ENCODE data around the gene GLB1L3. TPM values are rescaled to one million over a fixed set of nuclear protein-coding genes. Genes with fewer than 3 reads are reported as not detected.

GLB1L3 gene
- polyA plus RNA-seq, 1 donor (not counting 4 experiments of a cell fraction or from before 2014, with no cell fraction given): 3.0 TPM

DNA sequence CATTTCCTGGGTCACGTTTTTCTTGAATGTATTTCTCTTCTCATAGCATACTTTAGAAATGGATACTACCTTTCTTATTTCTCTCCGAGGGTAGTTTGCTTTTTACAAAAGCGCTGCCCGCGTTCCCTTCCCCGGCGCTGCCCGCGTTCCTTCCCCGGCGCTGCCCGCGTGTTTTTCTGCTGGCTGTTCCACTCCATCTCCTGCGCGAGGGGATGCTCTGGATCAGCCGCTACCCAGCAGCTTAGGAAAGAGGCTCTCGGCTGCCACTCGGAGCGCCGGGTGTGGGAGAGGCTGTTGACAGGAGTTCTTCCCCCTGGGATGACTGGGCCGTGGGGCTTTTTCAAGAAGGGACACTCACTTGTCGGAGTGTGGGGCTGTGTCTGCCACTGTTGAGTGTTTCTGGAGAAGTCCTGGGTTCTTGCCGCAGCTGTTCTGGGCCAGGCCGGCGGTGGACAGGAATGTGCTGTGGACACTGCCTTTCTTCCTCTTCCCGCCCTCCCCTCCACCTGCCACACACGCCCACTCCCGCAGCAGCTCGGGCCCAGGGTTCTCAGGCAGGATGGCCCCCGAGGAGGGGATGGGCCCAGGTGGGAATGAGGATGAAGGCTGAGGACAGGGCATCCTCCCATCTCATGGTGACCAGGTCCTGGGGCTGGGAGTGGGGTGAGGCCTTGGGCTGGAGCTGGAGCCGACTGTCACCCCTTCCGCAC is 86.2 kb downstream of the GLB1L3 start:
- H3K9me3 ChIP-seq (ENCODE audit: control insufficient read depth, low read depth, low read length): no peaks in the 10 kb centered on the region
- H3K9me1 ChIP-seq (ENCODE audit: control insufficient read depth, extremely low read depth, insufficient read depth, low read length): no peaks in the 10 kb centered on the region
- no peaks in the 10 kb centered on the region for H4K20me1 ChIP-seq (ENCODE audit: control insufficient read depth, extremely low read depth, insufficient read depth, low read length)
- TF ChIP-seq, protein P1, sequence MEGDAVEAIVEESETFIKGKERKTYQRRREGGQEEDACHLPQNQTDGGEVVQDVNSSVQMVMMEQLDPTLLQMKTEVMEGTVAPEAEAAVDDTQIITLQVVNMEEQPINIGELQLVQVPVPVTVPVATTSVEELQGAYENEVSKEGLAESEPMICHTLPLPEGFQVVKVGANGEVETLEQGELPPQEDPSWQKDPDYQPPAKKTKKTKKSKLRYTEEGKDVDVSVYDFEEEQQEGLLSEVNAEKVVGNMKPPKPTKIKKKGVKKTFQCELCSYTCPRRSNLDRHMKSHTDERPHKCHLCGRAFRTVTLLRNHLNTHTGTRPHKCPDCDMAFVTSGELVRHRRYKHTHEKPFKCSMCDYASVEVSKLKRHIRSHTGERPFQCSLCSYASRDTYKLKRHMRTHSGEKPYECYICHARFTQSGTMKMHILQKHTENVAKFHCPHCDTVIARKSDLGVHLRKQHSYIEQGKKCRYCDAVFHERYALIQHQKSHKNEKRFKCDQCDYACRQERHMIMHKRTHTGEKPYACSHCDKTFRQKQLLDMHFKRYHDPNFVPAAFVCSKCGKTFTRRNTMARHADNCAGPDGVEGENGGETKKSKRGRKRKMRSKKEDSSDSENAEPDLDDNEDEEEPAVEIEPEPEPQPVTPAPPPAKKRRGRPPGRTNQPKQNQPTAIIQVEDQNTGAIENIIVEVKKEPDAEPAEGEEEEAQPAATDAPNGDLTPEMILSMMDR (optimal IDR thresholded peaks at IDR 0.05 in 1 of 3, IDR thresholded peaks at IDR 0.05 in 1 of 3, conservative IDR thresholded peaks at IDR 0.05 in 1 of 3; ENCODE audit: extremely low read depth in 1 of 3, insufficient read depth in 2 of 3, low read length in 3 of 3): no peak
- TF ChIP-seq EZH2 (IDR thresholded peaks at IDR 0.05; ENCODE audit: low read length): no peak
- DNase-seq (ENCODE audit: low read depth, low spot score): no peak
- no peaks in the 10 kb centered on the region for H3K27me3 ChIP-seq (ENCODE audit: control insufficient read depth, extremely low read depth, insufficient read depth, low read length)
- no peak for FAIRE-seq
- no peak overlapping the region for H3K9ac ChIP-seq (ENCODE audit: control insufficient read depth, extremely low read depth, insufficient read depth, low read length)
- dilution Hi-C loops (cut with MboI; ENCODE audit: extremely low pct_ligation_motif_present, low sequenced_read_pairs): no loop called here
- H3K4me3 ChIP-seq (ENCODE audit: control insufficient read depth in 2 of 3, extremely low read depth in 1 of 3, insufficient read depth in 2 of 3, low read depth in 1 of 3, low read length in 3 of 3): no peak overlapping the region
- H3K4me1 ChIP-seq (ENCODE audit: control insufficient read depth, extremely low read depth, insufficient read depth, low read length): no peaks in the 10 kb centered on the region
- no peak overlapping the region for H3K27ac ChIP-seq (ENCODE audit: control insufficient read depth, insufficient read depth, low read length)
- H3K36me3 ChIP-seq (ENCODE audit: control insufficient read depth in 2 of 2, extremely low read depth in 1 of 2, insufficient read depth in 2 of 2, low read length in 2 of 2): no peaks in the 10 kb centered on the region
- no peak overlapping the region for H2AFZ ChIP-seq (ENCODE audit: control insufficient read depth, low read length)
- no peak overlapping the region for H3K4me2 ChIP-seq (ENCODE audit: control insufficient read depth, extremely low read depth, insufficient read depth, low read depth, low read length)
- H3K79me2 ChIP-seq (ENCODE audit: control insufficient read depth, insufficient read depth, low read length): no peaks in the 10 kb centered on the region

DNA sequence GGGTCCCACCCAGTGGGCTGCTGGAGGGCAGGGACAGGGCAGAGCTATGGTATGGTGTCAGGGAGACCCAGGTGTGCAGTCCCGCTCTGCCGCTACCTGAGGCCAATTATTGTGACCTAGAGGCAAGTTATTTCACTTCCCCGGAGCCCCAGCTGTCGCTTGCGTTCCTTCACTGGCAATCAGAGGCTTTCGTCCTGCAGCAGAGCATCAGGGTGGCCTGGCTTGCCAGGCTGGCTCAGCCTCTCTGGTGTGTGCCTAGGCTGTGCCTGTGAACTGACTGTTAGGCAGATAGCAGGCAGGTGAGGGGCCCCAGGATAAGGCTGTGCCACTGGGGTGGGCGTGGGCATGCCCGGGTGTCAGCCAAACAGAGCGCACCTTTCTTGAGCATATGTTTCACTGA is 87.0 kb downstream of the GLB1L3 start:
- H4K20me1 ChIP-seq (ENCODE audit: control insufficient read depth, extremely low read depth, insufficient read depth, low read length): no peaks in the 10 kb centered on the region
- DNase-seq (ENCODE audit: low read depth, low spot score): no peak
- no peaks in the 10 kb centered on the region for H3K4me1 ChIP-seq (ENCODE audit: control insufficient read depth, extremely low read depth, insufficient read depth, low read length)
- FAIRE-seq: no peak
- H3K79me2 ChIP-seq (ENCODE audit: control insufficient read depth, insufficient read depth, low read length): no peaks in the 10 kb centered on the region
- no peak overlapping the region for H3K4me2 ChIP-seq (ENCODE audit: control insufficient read depth, extremely low read depth, insufficient read depth, low read depth, low read length)
- TF ChIP-seq EZH2 (IDR thresholded peaks at IDR 0.05; ENCODE audit: low read length): no peak
- TF ChIP-seq, protein P1 (optimal IDR thresholded peaks at IDR 0.05 in 1 of 3, IDR thresholded peaks at IDR 0.05 in 1 of 3, conservative IDR thresholded peaks at IDR 0.05 in 1 of 3; ENCODE audit: extremely low read depth in 1 of 3, insufficient read depth in 2 of 3, low read length in 3 of 3): no peak
- H3K27me3 ChIP-seq (ENCODE audit: control insufficient read depth, extremely low read depth, insufficient read depth, low read length): no peaks in the 10 kb centered on the region
- H3K36me3 ChIP-seq (ENCODE audit: control insufficient read depth in 2 of 2, extremely low read depth in 1 of 2, insufficient read depth in 2 of 2, low read length in 2 of 2): no peaks in the 10 kb centered on the region
- no peak overlapping the region for H3K27ac ChIP-seq (ENCODE audit: control insufficient read depth, insufficient read depth, low read length)
- dilution Hi-C loops (cut with MboI; ENCODE audit: extremely low pct_ligation_motif_present, low sequenced_read_pairs): no loop called here
- H3K9ac ChIP-seq (ENCODE audit: control insufficient read depth, extremely low read depth, insufficient read depth, low read length): no peak overlapping the region
- no peaks in the 10 kb centered on the region for H3K9me3 ChIP-seq (ENCODE audit: control insufficient read depth, low read depth, low read length)
- no peaks in the 10 kb centered on the region for H3K9me1 ChIP-seq (ENCODE audit: control insufficient read depth, extremely low read depth, insufficient read depth, low read length)
- H2AFZ ChIP-seq (ENCODE audit: control insufficient read depth, low read length): no peak overlapping the region
- H3K4me3 ChIP-seq (ENCODE audit: control insufficient read depth in 2 of 3, extremely low read depth in 1 of 3, insufficient read depth in 2 of 3, low read depth in 1 of 3, low read length in 3 of 3): no peak overlapping the region

Data from keratinocyte (primary cell).